Natural killer cell treated with Interleukin-12 subunit alpha and Interleukin-12 subunit beta and Interleukin-15 and Interleukin-18, amount 100 ng/mL, for 72 hours (primary cell): ENCODE measurements around the gene ZNF333. TPM values are rescaled to one million over a fixed set of nuclear protein-coding genes. Genes with fewer than 3 reads are reported as not detected.

Experiments used
- ATAC-seq, 2 donors: fragments of 150-1000 bp; cut with Tn5 transposase in 1 of 2; sonication (Bioruptor Pico), chemical (Tn5 transposase) in 1 of 2; 2 replicates each; pipeline ENCODE4 v1.10.0; 2021
- DNase-seq: peaks from one replicate; pipeline ENCODE4 v3.0.0; 2022; ENCODE audit warnings: low spot score
- H3K27ac Mint-ChIP-seq, 2 donors: 1 replicate in 1 of 2; 2 replicates in 1 of 2; pipeline ENCODE4 v1.8.0; 2022; ENCODE audit warnings: mixed read lengths in 2 of 2, mild to moderate bottlenecking in 1 of 2, moderate library complexity in 1 of 2
- H3K27me3 Mint-ChIP-seq, 2 donors: 1 replicate in 1 of 2; 2 replicates in 1 of 2; pipeline ENCODE4 v1.8.0; 2022; ENCODE audit warnings: mixed read lengths in 2 of 2
- H3K36me3 Mint-ChIP-seq: one replicate; pipeline ENCODE4 v1.8.0; 2022; ENCODE audit warnings: mixed read lengths
- H3K4me1 Mint-ChIP-seq, 2 donors: 1 replicate in 1 of 2; 2 replicates in 1 of 2; pipeline ENCODE4 v1.8.0; 2022; ENCODE audit warnings: low read depth in 2 of 2, mixed read lengths in 2 of 2, mild to moderate bottlenecking in 1 of 2
- H3K4me3 Mint-ChIP-seq: one replicate; pipeline ENCODE4 v1.8.0; 2022; ENCODE audit warnings: mixed read lengths
- H3K9me3 Mint-ChIP-seq: 2 replicates; pipeline ENCODE4 v1.8.0; 2022; ENCODE audit warnings: mixed read lengths
- total RNA-seq, 2 donors: library from RNA; stranded (reverse); gene quantifications; one replicate each; pipeline ENCODE4 v1.2.3, GENCODE V29; 2022

ZNF333 gene
- total RNA-seq, 2 donors from 2014 or later, result 18.4 to 21.4 TPM

DNA sequence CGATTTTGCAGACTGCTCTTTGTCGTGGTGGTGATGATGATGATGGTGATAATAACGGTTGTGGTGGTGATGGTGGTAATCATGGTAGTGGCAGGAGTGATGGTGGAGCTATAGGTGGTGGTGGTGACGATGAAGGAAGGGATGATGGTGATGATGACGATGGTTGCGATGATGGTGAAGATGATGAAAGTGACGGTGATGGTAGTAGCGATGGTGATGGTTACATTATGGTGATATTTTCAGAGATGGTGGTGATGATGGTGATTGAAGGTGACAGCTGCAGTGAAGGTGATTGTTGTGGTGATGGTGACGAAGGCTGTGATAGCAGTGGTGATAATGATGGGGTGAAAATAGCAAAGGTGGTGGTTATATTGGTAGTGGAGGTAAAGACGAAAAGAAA, 13.1 kb upstream of the ZNF333 start:
- no peak overlapping the region for H3K4me3 Mint-ChIP-seq
- H3K27ac Mint-ChIP-seq, result no peak overlapping the region
- H3K36me3 Mint-ChIP-seq, result no peaks in the 10 kb centered on the region

DNA sequence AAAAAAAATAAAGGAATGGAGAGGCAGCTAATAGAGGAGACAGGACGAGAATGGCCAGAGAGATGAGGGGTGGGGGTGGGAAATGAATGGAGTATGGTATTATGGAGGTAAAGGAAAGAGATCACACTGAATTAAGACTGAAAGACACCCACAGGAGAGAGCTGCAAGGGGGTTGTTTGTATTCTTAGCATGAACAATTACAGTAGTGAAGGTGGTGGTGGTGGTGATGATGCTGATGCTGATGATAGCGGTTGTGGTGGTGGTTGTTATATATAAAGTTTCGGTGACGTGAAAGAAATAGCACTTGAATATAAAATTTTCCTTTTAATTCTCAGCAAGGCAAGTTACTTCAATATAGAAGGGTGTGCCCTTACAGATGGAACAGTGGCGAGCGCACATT, 12.4 kb upstream of the ZNF333 start:
- no peak overlapping the region for H3K27ac Mint-ChIP-seq
- no peaks in the 10 kb centered on the region for H3K9me3 Mint-ChIP-seq
- ATAC-seq, result no peak

More for the DNA sequence above, 13.1 kb upstream of the ZNF333 start:
- DNase-seq (no peak), ATAC-seq (no peak)
- Mint-ChIP-seq H3K4me1 (peaks cover 0 to 3% of the 10 kb centered on the region in 2 donors), H3K27me3 (peaks cover 9 to 14% of the 10 kb centered on the region in 2 donors), H3K9me3 (no peaks in the 10 kb centered on the region)

DNA sequence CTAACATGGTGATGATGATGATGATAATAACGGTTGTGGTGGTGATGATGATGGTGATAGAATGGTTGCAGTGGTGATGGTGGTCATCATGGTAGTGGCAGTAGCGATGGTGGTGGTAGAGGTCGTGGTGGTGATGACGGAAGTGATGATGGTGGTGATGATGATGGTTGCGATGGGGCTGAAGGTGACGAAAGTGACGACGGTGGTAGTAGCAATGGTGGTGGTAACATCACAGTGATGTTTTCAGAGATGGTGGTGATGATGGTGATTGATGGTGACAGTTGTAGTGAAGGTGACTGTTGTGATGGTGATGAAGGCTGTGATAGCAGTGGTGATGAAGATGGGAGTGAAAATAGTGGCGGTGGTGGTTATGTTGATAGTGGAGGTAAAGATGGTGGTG, 11.6 kb upstream of the ZNF333 start:
- no peaks in the 10 kb centered on the region for H3K9me3 Mint-ChIP-seq
- H3K27me3 Mint-ChIP-seq, result peaks cover 9 to 12% of the 10 kb centered on the region in 2 donors
- no peak overlapping the region for H3K27ac Mint-ChIP-seq
- DNase-seq (no peak), ATAC-seq (no peak)
- H3K36me3 Mint-ChIP-seq, result no peaks in the 10 kb centered on the region
- no peaks in the 10 kb centered on the region for H3K4me1 Mint-ChIP-seq
- H3K4me3 Mint-ChIP-seq, result no peak overlapping the region

More for the DNA sequence above, 12.4 kb upstream of the ZNF333 start:
- Mint-ChIP-seq H3K27me3 (peaks cover 15 to 16% of the 10 kb centered on the region in 2 donors), H3K36me3 (no peaks in the 10 kb centered on the region), H3K4me1 (peaks cover 0 to 1% of the 10 kb centered on the region in 2 donors), H3K4me3 (no peak overlapping the region)
- DNase-seq, result no peak

DNA sequence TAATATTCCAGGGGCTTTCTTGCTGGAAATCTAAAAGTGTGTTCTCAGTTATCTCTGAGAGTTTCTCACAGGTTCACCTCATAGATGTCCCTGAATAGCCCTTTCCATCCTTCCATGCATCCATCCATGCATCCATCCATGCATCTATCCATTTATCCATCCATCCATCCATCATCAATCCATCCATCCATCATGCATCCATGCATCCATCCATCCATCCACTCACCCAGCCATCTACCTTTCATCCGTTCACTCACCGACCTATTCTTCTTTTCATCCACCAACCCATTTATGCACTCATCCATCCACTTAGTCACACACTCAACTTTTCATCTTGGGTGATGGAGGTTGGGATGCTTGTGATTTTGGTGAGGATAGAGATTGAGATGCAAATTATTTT, 7.8 kb upstream of the ZNF333 start:
- no peaks in the 10 kb centered on the region for H3K4me1 Mint-ChIP-seq
- H3K4me3 Mint-ChIP-seq, result no peak overlapping the region
- H3K9me3 Mint-ChIP-seq, result no peaks in the 10 kb centered on the region
- DNase-seq, result no peak
- H3K36me3 Mint-ChIP-seq, result no peaks in the 10 kb centered on the region
- peaks cover 7 to 8% of the 10 kb centered on the region in 2 donors for H3K27me3 Mint-ChIP-seq
- no peak for ATAC-seq
- H3K27ac Mint-ChIP-seq, result no peak overlapping the region

DNA sequence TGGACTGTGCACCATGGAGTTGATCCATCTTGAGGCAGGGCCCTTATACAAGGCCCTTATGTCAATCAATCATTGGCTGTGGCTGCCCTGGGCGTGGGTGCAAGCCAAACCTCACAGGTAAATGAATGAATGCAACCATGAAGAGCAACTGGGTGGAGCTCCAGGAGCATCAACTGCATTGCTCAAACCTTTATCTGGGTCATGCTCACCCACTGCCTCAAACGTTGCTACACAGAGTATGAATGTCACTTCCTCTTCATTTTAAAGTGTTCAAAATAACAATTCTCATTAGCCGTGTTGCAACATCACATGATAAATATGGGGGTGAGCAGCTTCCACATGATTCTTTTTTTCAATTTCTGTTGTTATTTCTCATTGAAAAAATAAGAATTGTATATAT, 6.4 kb upstream of the ZNF333 start:
- DNase-seq (no peak), ATAC-seq (peak; percentile 33 to 45)
- Mint-ChIP-seq H3K9me3 (no peaks in the 10 kb centered on the region), H3K4me1 (no peaks in the 10 kb centered on the region), H3K27me3 (peaks cover 7 to 8% of the 10 kb centered on the region in 2 donors), H3K27ac (peak overlapping the region in 1 of 2 donors; percentile 21), H3K4me3 (no peak overlapping the region), H3K36me3 (no peaks in the 10 kb centered on the region)

DNA sequence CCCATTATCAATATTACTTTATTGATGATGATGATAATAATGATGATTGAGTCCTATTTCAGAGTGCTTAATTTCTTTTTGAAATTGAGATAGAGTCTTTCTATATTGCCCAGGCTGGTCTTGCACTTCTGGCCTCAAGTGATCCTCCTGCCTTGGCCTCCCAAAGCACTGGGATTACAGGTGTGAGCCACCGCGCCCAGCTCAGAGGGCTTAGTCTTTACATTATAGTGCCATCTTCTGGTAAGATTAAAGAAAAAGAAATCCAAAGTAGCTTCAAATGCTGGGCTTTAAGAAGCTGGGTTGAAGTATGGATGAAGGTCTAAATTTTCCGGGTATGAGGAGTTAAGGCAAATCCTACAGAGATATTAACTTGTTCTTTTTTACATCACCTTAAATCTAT, 3.4 kb upstream of the ZNF333 start:
- no peaks in the 10 kb centered on the region for H3K36me3 Mint-ChIP-seq
- no peaks in the 10 kb centered on the region for H3K9me3 Mint-ChIP-seq
- no peak overlapping the region for H3K4me3 Mint-ChIP-seq
- no peak for DNase-seq
- peaks cover 0 to 3% of the 10 kb centered on the region in 2 donors for H3K4me1 Mint-ChIP-seq
- peak overlapping the region in 1 of 2 donors; percentile 66 for H3K27ac Mint-ChIP-seq
- H3K27me3 Mint-ChIP-seq, result peaks cover 4 to 8% of the 10 kb centered on the region in 2 donors
- no peak for ATAC-seq

DNA sequence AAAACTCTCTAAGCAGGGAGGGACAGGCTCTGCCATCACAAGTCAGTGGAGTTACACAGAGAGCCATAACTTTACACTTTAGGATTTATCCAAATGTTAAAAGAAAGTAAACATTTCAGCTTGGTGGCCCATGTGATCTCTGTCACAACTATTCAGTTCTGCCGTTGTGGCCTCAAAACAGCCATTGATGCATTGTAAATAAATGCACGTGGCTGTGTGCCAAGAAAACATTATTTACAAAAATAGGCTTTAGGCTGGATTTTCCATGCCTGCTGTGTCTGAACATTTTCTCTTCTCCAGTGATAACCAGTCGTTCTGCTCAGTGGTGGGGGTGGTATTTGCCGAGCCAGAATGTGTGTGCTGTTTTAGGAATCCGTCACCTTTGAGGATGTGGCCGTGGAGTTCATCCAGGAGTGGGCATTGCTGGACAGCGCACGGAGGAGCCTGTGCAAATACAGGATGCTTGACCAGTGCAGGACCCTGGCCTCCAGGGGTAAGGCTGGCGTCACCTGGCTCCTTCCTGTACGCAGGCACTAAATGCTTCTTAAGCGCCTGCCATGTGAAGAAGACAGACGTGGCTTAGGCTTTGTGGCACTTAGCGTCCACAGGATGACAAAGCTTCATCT, 4.9 kb downstream of the ZNF333 start:
- H3K9me3 Mint-ChIP-seq, result no peaks in the 10 kb centered on the region
- ATAC-seq (no peak), DNase-seq (no peak)
- peaks cover 0 to 7% of the 10 kb centered on the region in 2 donors for H3K4me1 Mint-ChIP-seq
- H3K27me3 Mint-ChIP-seq, result no peaks in the 10 kb centered on the region
- no peak overlapping the region for H3K27ac Mint-ChIP-seq
- no peak overlapping the region for H3K4me3 Mint-ChIP-seq
- H3K36me3 Mint-ChIP-seq, result peaks cover 6% of the 10 kb centered on the region

DNA sequence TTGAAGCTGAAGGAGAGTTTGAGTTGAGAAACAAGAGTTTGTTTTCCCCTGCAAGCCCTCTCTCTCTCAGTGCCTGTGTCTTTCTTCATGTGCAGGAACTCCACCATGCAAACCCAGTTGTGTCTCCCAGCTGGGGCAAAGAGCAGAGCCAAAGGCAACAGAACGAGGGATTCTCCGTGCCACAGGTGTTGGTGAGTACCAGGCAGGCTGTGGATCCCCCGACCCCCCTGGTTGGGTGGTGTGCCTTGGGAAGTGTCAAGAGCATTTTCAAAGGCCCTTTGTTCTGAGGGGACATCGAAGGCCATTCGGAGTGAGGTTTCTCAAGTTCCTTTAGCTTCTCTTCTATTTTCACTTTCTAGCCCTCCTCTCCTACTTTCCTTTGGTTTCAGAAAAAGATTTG, 5.6 kb downstream of the ZNF333 start:
- Mint-ChIP-seq H3K27me3 (no peaks in the 10 kb centered on the region), H3K36me3 (peaks cover 6% of the 10 kb centered on the region), H3K27ac (no peak overlapping the region), H3K4me1 (peaks cover 0 to 7% of the 10 kb centered on the region in 2 donors), H3K9me3 (no peaks in the 10 kb centered on the region), H3K4me3 (no peak overlapping the region)
- no peak for ATAC-seq
- no peak for DNase-seq

DNA sequence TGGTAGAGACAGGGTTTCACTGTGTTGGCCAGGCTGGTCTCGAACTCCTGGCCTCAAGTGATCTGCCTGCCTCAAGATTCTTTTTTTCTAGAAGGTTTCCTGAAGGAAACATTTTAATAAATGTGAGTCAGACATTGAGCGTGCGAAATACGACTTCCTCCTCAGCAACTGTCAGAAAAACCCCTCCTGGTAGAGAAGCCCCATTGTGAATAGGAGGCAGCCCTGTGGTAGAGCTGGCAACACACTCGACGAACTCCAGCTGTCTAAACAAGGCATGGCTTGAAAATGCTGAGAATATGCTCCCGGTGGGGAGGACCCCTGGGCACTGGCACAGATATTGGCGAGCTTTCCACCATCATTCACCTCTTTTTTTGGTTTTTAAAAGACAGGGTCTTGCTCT, 9.8 kb downstream of the ZNF333 start:
- H3K36me3 Mint-ChIP-seq, result peaks cover 18% of the 10 kb centered on the region
- ATAC-seq (no peak), DNase-seq (no peak)
- no peaks in the 10 kb centered on the region for H3K27me3 Mint-ChIP-seq
- H3K27ac Mint-ChIP-seq, result no peak overlapping the region
- H3K4me1 Mint-ChIP-seq, result peaks cover 0 to 2% of the 10 kb centered on the region in 2 donors
- H3K9me3 Mint-ChIP-seq, result no peaks in the 10 kb centered on the region
- H3K4me3 Mint-ChIP-seq, result no peak overlapping the region

DNA sequence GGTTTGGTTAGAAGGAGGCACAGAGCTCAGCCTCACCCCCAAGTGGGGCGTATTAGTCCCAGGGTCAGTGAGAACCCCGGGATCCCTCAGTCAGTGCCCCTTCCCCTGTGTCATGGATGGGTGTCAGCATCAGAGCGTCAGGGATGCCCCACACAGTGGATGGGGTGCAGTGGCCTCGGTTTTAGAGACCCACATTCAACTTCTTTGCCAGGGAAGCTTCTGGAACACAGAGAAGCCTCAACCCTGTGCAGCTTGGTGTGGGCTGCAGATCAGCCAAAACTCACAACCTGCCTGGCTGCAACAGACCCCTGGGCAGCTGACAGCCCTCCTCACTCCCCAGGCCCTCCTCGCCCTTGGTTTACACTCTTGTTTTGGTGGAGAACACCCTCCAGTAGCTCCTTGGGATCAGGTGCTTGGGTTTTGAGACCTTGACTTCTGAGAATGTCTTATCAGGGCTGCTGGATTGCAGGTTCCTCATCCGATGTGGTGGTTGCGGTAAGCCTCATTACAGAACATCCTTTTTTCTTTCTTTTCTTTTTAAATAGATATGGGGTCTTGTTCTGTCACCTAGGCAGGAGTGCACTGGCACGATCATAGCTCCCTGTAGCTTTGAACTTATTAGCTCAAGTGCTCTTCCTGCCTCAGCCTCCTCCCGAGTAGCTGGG, 11.0 kb downstream of the ZNF333 start:
- peaks cover 18% of the 10 kb centered on the region for H3K36me3 Mint-ChIP-seq
- no peak overlapping the region for H3K27ac Mint-ChIP-seq
- no peak overlapping the region for H3K4me3 Mint-ChIP-seq
- no peaks in the 10 kb centered on the region for H3K9me3 Mint-ChIP-seq
- H3K27me3 Mint-ChIP-seq, result no peaks in the 10 kb centered on the region
- DNase-seq (no peak), ATAC-seq (no peak)
- H3K4me1 Mint-ChIP-seq, result no peaks in the 10 kb centered on the region

DNA sequence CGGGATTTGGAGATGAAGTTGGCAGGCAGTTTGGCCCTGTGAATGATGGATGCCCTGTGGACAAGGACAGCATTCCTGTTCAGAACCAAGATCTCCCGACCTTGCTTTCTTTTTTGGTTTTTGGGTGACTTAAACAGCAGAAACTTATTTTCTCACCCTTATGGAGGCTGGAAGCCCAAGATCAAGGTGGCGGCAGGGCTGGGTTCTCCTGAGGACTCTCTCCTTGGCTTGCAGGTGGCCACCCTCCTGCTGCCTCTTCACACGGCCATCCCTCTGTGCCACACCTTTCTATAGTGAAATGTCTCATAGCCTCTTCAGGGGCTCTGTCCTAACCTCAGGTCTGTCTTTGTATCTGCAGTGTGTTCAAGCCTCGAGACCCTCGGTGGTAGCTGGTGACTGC, 14.0 kb downstream of the ZNF333 start:
- H3K4me3 Mint-ChIP-seq, result no peak overlapping the region
- H3K27ac Mint-ChIP-seq, result peak overlapping the region in 1 of 2 donors; percentile 52
- peaks cover 0 to 2% of the 10 kb centered on the region in 2 donors for H3K4me1 Mint-ChIP-seq
- no peaks in the 10 kb centered on the region for H3K9me3 Mint-ChIP-seq
- no peaks in the 10 kb centered on the region for H3K27me3 Mint-ChIP-seq
- no peak for ATAC-seq
- no peak for DNase-seq
- H3K36me3 Mint-ChIP-seq, result peaks cover 12% of the 10 kb centered on the region

DNA sequence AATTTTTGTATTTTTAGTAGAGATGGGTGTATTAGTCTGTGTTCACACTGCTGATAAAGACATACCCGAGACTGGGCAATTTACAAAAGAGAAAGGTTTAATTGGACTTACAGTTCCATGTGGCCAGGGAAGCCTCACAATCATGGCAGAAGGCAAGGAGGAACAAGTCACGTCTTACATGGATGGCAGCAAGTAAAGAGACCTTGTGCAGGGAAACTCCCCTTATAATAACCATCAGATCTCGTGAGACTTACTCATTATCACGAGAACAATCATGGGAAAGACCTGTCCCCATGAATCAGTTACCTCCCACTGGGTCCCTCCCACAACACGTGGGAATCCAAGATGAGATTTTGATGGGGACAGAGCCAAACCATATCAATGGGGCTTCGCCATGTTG, 14.6 kb downstream of the ZNF333 start:
- Mint-ChIP-seq H3K4me3 (no peak overlapping the region), H3K36me3 (peaks cover 17% of the 10 kb centered on the region), H3K9me3 (no peaks in the 10 kb centered on the region), H3K27ac (no peak overlapping the region), H3K4me1 (peaks cover 0 to 5% of the 10 kb centered on the region in 2 donors), H3K27me3 (no peaks in the 10 kb centered on the region)
- DNase-seq, result no peak
- no peak for ATAC-seq

DNA sequence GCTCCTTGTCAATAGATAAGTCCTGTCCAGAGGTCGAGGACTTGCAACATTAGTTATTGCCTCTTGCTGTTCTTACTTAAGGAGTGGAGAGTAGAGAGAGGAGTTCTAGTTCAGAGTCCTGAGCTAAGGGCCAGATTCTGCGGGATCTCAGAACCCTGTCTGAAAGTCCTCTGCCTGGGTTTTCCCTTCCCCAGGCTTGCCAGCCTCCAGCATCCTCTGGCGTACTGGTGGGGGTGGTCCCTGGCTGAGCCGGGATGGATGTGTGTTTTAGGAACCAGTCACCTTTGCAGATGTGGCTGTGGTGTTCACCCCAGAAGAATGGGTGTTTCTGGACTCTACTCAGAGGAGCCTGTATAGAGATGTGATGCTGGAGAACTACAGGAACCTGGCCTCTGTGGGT, 26.0 kb downstream of the ZNF333 start:
- Mint-ChIP-seq H3K4me3 (no peak overlapping the region), H3K27ac (no peak overlapping the region), H3K27me3 (no peaks in the 10 kb centered on the region), H3K9me3 (peaks cover 33% of the 10 kb centered on the region), H3K4me1 (peaks cover 0 to 11% of the 10 kb centered on the region in 2 donors), H3K36me3 (peaks cover 77% of the 10 kb centered on the region)
- no peak for ATAC-seq
- no peak for DNase-seq

DNA sequence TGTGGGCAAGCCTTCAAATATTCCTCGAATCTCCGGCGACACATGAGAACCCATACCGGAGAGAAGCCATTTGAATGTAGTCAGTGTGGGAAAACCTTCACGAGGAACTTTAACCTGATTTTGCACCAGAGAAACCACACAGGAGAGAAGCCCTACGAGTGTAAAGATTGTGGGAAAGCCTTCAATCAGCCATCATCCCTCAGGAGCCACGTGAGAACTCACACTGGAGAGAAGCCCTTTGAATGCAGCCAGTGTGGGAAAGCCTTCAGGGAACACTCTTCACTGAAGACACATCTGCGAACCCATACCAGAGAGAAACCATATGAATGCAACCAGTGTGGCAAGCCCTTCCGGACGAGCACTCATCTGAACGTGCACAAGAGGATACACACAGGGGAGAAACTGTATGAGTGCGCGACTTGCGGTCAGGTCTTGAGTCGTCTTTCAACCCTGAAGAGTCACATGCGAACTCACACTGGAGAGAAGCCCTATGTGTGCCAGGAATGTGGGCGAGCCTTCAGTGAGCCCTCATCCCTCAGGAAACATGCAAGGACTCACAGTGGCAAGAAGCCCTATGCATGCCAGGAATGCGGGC, 28.8 kb downstream of the ZNF333 start:
- H3K27me3 Mint-ChIP-seq, result no peaks in the 10 kb centered on the region
- peaks cover 86% of the 10 kb centered on the region for H3K36me3 Mint-ChIP-seq
- ATAC-seq (no peak), DNase-seq (no peak)
- H3K4me3 Mint-ChIP-seq, result no peak overlapping the region
- H3K27ac Mint-ChIP-seq, result no peak overlapping the region
- H3K9me3 Mint-ChIP-seq, result peaks cover 30% of the 10 kb centered on the region
- peaks cover 0 to 8% of the 10 kb centered on the region in 2 donors for H3K4me1 Mint-ChIP-seq
